Smooth muscle cell (in vitro differentiated cells): ENCODE results near the gene GPATCH1. TPM values are rescaled to one million over a fixed set of nuclear protein-coding genes. Genes with fewer than 3 reads are reported as not detected.

Experiments used
- DNase-seq: peaks from one replicate; lab custom pipeline; 2025; ENCODE audit not compliant: unreplicated experiment; lab: John Stamatoyannopoulos, UW
- H2AFZ ChIP-seq: fragments of 200-600 bp; sonication (generic); 2 replicates; pipeline ENCODE4 v1.6.0; 2016; ENCODE audit warnings: antibody characterized with exemption, low read depth, mild to moderate bottlenecking
- H3F3A ChIP-seq: fragments of 200-600 bp; sonication (generic); 2 replicates; pipeline ENCODE4 v1.6.0; 2017; ENCODE audit warnings: antibody characterized with exemption, low read depth
- H3K27ac ChIP-seq: fragments of 200-600 bp; sonication (generic); 2 replicates; pipeline ENCODE4 v1.5.1; 2016; ENCODE audit warnings: low read depth, mild to moderate bottlenecking
- H3K27me3 ChIP-seq: fragments of 200-600 bp; sonication (generic); 2 replicates; pipeline ENCODE4 v1.6.1; 2016; ENCODE audit warnings: low read depth, mild to moderate bottlenecking
- H3K36me3 ChIP-seq: fragments of 200-600 bp; sonication (generic); 2 replicates; pipeline ENCODE4 v1.5.1; 2016; ENCODE audit warnings: low read depth
- H3K4me1 ChIP-seq: fragments of 200-600 bp; sonication (generic); 2 replicates; pipeline ENCODE4 v1.5.1; 2016; ENCODE audit warnings: low read depth
- H3K4me2 ChIP-seq: fragments of 200-600 bp; sonication (generic); 2 replicates; pipeline ENCODE4 v1.6.0; 2016; ENCODE audit warnings: mild to moderate bottlenecking
- H3K4me3 ChIP-seq: fragments of 200-600 bp; sonication (generic); 2 replicates; pipeline ENCODE4 v1.5.1; 2016; ENCODE audit warnings: mild to moderate bottlenecking
- H3K79me2 ChIP-seq: fragments of 200-600 bp; sonication (generic); 2 replicates; pipeline ENCODE4 v1.6.0; 2016; ENCODE audit warnings: low read depth, mild to moderate bottlenecking
- H3K9ac ChIP-seq: fragments of 200-600 bp; sonication (generic); 2 replicates; pipeline ENCODE4 v1.6.0; 2016; ENCODE audit warnings: low read depth
- H3K9me3 ChIP-seq: fragments of 200-600 bp; sonication (generic); replicated peaks from 2 replicates; pipeline ENCODE4 v1.5.1; 2016; ENCODE audit warnings: low read depth
- H4K20me1 ChIP-seq: fragments of 200-600 bp; sonication (generic); 2 replicates; pipeline ENCODE4 v1.6.0; 2016; ENCODE audit warnings: low read depth
- WGBS: methylation state at CpG from one replicate; pipeline ENCODE4 v1.1.7; 2016; ENCODE audit warnings: low lambda C conversion rate; 5-methylcytosine and 5-hydroxymethylcytosine counted together
- polyA plus RNA-seq: library from polyadenylated mRNA; unstranded; fragments of >200 nt; fragmentation: Nextera tagmentation; extraction: Ambion mirVana; gene quantifications from 2 replicates; pipeline ENCODE4 v1.2.1, GENCODE V29; 2016
- total RNA-seq: library from RNA; depleted of rRNA; stranded (reverse); fragments of >200 nt; gene quantifications from 2 replicates; pipeline ENCODE4 v1.2.3, GENCODE V29; 2014
- TF ChIP-seq, protein P1 (sequence below): fragments of 200-600 bp; sonication (generic); IDR thresholded peaks from 2 replicates; pipeline ENCODE4 v1.5.1; 2017; ENCODE audit warnings: borderline replicate concordance, mild to moderate bottlenecking, antibody characterized with exemption; ENCODE audit not compliant: insufficient read depth, poor library complexity, severe bottlenecking

Gene GPATCH1
- total and polyA plus RNA-seq, 2 experiments from 2014 or later: 2.8 to 4.3 TPM

GRCh38 chr19:33062902-33063301 is 18.1 kb upstream of the GPATCH1 start:
- Histone ChIP-seq H2AFZ (no peak overlapping the region), H3F3A (no peaks in the 10 kb centered on the region), H3K4me3 (peak overlapping the region; percentile 56), H3K9me3 (no peaks in the 10 kb centered on the region), H3K9ac (no peak overlapping the region), H3K79me2 (no peaks in the 10 kb centered on the region), H3K27me3 (peaks cover 16% of the 10 kb centered on the region), H3K36me3 (no peaks in the 10 kb centered on the region), H4K20me1 (no peaks in the 10 kb centered on the region), H3K4me2 (no peak overlapping the region), H3K4me1 (peaks cover 7% of the 10 kb centered on the region), H3K27ac (no peak overlapping the region)
- 70% methylated on average over 5 of the region's 5 CpGs for WGBS
- TF ChIP-seq, protein P1, sequence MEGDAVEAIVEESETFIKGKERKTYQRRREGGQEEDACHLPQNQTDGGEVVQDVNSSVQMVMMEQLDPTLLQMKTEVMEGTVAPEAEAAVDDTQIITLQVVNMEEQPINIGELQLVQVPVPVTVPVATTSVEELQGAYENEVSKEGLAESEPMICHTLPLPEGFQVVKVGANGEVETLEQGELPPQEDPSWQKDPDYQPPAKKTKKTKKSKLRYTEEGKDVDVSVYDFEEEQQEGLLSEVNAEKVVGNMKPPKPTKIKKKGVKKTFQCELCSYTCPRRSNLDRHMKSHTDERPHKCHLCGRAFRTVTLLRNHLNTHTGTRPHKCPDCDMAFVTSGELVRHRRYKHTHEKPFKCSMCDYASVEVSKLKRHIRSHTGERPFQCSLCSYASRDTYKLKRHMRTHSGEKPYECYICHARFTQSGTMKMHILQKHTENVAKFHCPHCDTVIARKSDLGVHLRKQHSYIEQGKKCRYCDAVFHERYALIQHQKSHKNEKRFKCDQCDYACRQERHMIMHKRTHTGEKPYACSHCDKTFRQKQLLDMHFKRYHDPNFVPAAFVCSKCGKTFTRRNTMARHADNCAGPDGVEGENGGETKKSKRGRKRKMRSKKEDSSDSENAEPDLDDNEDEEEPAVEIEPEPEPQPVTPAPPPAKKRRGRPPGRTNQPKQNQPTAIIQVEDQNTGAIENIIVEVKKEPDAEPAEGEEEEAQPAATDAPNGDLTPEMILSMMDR: no peak
- DNase-seq: no peak

DNA sequence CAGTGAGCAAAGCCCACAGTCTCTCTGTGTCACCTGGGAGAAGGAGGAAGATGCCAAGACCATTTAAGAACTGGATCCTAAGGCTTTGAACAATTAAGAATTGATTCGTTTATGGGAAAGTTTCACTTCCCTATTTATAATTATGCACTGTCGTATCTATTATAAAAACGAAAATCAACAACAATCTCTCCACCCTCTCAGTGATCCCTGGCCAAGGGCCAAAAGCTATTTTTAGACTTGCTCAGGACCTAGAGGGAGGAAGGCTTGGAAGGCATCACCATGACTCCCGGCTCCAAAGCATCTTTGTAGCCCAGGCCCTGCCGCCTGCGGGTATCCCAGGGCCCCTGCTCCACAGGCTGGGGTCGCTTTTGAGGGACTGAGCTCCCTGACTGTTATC is 17.6 kb upstream of the GPATCH1 start:
- Histone ChIP-seq H3K36me3 (no peaks in the 10 kb centered on the region), H3K4me3 (peak overlapping the region; percentile 56), H4K20me1 (no peaks in the 10 kb centered on the region), H3K79me2 (no peaks in the 10 kb centered on the region), H3K27me3 (peaks cover 16% of the 10 kb centered on the region), H3K9me3 (no peaks in the 10 kb centered on the region), H3F3A (no peaks in the 10 kb centered on the region), H3K4me2 (peak overlapping the region; percentile 91), H3K4me1 (peaks cover 7% of the 10 kb centered on the region), H3K9ac (no peak overlapping the region), H3K27ac (no peak overlapping the region), H2AFZ (no peak overlapping the region)
- no peak for DNase-seq
- TF ChIP-seq, protein P1: no peak
- WGBS: 41% methylated on average over 7 of the region's 7 CpGs

DNA sequence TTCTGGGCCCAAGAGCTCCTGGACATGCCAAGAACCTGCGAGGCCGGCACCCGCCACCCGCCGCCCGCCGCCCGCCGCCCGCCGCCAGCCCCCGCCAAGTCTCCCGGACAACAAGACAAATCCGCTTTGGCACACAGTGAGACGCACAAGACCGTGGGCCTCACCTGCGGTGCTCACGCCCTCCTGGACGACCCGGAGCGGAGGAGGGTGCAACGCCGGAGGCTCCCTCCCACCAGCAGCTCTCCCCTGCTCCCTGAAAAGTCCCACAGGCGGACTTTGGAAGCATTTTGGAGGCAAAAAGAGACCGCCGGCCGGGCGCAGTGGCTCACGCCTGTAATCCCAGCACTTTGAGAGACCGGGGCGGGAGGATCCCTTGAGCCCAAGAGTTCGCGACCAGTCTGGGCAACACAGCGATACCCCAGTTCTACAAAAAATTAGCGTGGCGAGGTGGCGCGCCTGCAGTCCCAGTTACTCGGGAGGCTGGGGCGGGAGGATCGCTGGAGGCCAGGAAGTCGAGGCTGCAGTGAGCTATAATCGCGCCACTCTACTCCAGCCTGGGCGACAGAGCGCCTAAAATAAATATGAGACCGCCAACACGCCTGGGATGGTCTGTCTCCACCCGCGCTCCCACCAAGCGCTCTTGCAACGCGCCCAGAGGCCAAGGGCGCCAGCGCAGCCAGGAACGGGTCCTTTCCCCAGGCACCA is 17.1 kb upstream of the GPATCH1 start:
- Histone ChIP-seq H3K27me3 (peaks cover 16% of the 10 kb centered on the region), H3K79me2 (no peaks in the 10 kb centered on the region), H2AFZ (no peak overlapping the region), H4K20me1 (no peaks in the 10 kb centered on the region), H3K4me1 (peaks cover 7% of the 10 kb centered on the region), H3K9ac (no peak overlapping the region), H3K4me2 (peak overlapping the region; percentile 91), H3F3A (no peaks in the 10 kb centered on the region), H3K27ac (no peak overlapping the region), H3K9me3 (no peaks in the 10 kb centered on the region), H3K4me3 (peak overlapping the region; percentile 56), H3K36me3 (no peaks in the 10 kb centered on the region)
- DNase-seq: no peak
- 4% methylated on average over 38 of the region's 56 CpGs for WGBS
- TF ChIP-seq, protein P1: no peak

DNA sequence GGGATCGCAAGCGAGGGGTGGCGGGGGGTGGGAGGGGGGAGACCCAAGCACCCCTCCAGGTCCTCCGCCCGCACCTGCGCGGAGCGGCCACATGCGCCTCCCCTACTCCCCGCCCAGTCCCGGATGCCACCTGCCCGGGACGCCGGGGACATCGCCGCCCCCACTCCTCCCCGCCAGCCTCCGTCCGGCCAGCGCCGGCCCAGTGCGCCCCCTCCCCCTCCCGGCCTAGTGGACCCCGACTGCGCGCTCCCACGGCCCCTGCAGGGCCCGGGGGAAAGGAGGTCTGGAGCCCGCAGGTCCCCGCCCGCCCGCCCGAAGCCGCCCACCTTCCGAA is 16.6 kb upstream of the GPATCH1 start:
- DNase-seq: no peak
- H3K9ac ChIP-seq: no peak overlapping the region
- WGBS: 0% methylated on average over 5 of the region's 35 CpGs
- H3K4me1 ChIP-seq: peaks cover 7% of the 10 kb centered on the region
- no peaks in the 10 kb centered on the region for H3K79me2 ChIP-seq
- no peaks in the 10 kb centered on the region for H4K20me1 ChIP-seq
- TF ChIP-seq, protein P1: no peak
- H3K9me3 ChIP-seq: no peaks in the 10 kb centered on the region
- peaks cover 16% of the 10 kb centered on the region for H3K27me3 ChIP-seq
- no peak overlapping the region for H3K27ac ChIP-seq
- H2AFZ ChIP-seq: no peak overlapping the region
- peak overlapping the region; percentile 91 for H3K4me2 ChIP-seq
- H3K4me3 ChIP-seq: peak overlapping the region; percentile 56
- H3K36me3 ChIP-seq: no peaks in the 10 kb centered on the region
- no peaks in the 10 kb centered on the region for H3F3A ChIP-seq
